HepG2 (cell line): ENCODE data around the gene SH3GLB2. TPM values are rescaled to one million over a fixed set of nuclear protein-coding genes. Genes with fewer than 3 reads are reported as not detected.

Source experiments
- ATAC-seq: fragments of 200-7000 bp; cut with Tn5 transposase; 3 replicates; pipeline ENCODE4 v1.9.1; 2020; ENCODE audit warnings: mild to moderate bottlenecking, moderate library complexity
- BruUV-seq: library from RNA; stranded (reverse); fragments of 400-500 nt; replicated peaks from 2 replicates; lab custom pipeline; 2021; lab: Mats Ljungman, UMichigan
- CTCF ChIA-PET: fragments of 300-600 bp; formaldehyde crosslinking; extraction: SDS; loops from one replicate; lab custom pipeline; 2021; ENCODE audit warnings: low total read pairs, inconsistent platforms, low intra/inter-chr PET ratio; lab: Yijun Ruan, JAX
- POLR2A ChIA-PET: fragments of 350-600 bp; sonication (Branson Sonifier 250); formaldehyde crosslinking; loops from one replicate; lab custom pipeline; 2020; ENCODE audit warnings: antibody characterized with exemption, inconsistent platforms; lab: Yijun Ruan, JAX
- DNase-seq: peaks from one replicate; pipeline ENCODE4 v3.0.0-alpha.2; 2015; ENCODE audit warnings: low spot score
- FAIRE-seq: peaks from 3 replicates; lab custom pipeline; 2011; peaks lifted over from hg19 to GRCh38; lab: Jason Lieb, UNC
- H2AFZ ChIP-seq: one replicate; pipeline ENCODE4 v1.6.1; 2011; ENCODE audit warnings: low read length, inconsistent platforms
- H3K27ac ChIP-seq: fragments of 300-600 bp; 3 replicates; pipeline ENCODE4 v1.8.0; 2011; ENCODE audit warnings: mixed run types, mild to moderate bottlenecking, mixed read lengths, low read length, inconsistent platforms; ENCODE audit not compliant: insufficient read depth; ENCODE audit errors: extremely low read length
- H3K27me3 ChIP-seq, 2 experiments: fragments of 200-600 bp in 1 of 2; 2 replicates in 1 of 2; 3 replicates in 1 of 2; pipeline versions ENCODE4 v1.6.0 to v1.8.0; 2011; ENCODE audit warnings: low read length in 2 of 2, mild to moderate bottlenecking in 2 of 2, moderate library complexity in 2 of 2, inconsistent platforms in 1 of 2; ENCODE audit not compliant: insufficient read depth in 2 of 2, control insufficient read depth in 1 of 2
- H3K36me3 ChIP-seq, 2 experiments: fragments of 200-600 bp in 1 of 2; replicated peaks in 1 of 2; 2 replicates in 1 of 2; 3 replicates in 1 of 2; pipeline versions ENCODE4 v1.5.1 to v1.8.0; 2011; ENCODE audit warnings: low read length in 2 of 2, inconsistent platforms in 1 of 2; ENCODE audit not compliant: insufficient read depth in 2 of 2, control insufficient read depth in 1 of 2
- H3K4me1 ChIP-seq: 2 replicates; pipeline ENCODE4 v1.5.1; 2012; ENCODE audit warnings: low read length, inconsistent platforms; ENCODE audit not compliant: insufficient read depth
- H3K4me2 ChIP-seq: 2 replicates; pipeline ENCODE4 v1.6.0; 2011; ENCODE audit warnings: low read depth, low read length, inconsistent platforms
- H3K4me3 ChIP-seq, 3 experiments: fragments of 200-600 bp in 1 of 3; sonication (generic), shearing (Covaris generic) in 1 of 3; replicated peaks in 1 of 3; 2 replicates each; pipeline ENCODE4 v1.5.1; 2011 to 2016; ENCODE audit warnings: low read length in 3 of 3, inconsistent platforms in 2 of 3, low read depth in 2 of 3, mild to moderate bottlenecking in 2 of 3, control low read depth in 1 of 3, mixed read lengths in 1 of 3; ENCODE audit not compliant: insufficient read depth in 1 of 3
- H3K79me2 ChIP-seq: one replicate; pipeline ENCODE4 v1.6.1; 2011; ENCODE audit warnings: low read length, inconsistent platforms; ENCODE audit not compliant: insufficient read depth
- H3K9ac ChIP-seq: 2 replicates; pipeline ENCODE4 v1.6.0; 2011; ENCODE audit warnings: mild to moderate bottlenecking, low read depth, low read length, inconsistent platforms; ENCODE audit not compliant: insufficient read depth
- H3K9me3 ChIP-seq: 2 replicates; pipeline ENCODE4 v1.5.1; 2012; ENCODE audit warnings: mild to moderate bottlenecking, low read length
- H4K20me1 ChIP-seq: 2 replicates; pipeline ENCODE4 v1.6.0; 2011; ENCODE audit warnings: inconsistent platforms, mild to moderate bottlenecking, low read length, moderate library complexity; ENCODE audit not compliant: insufficient read depth
- AGO2 ChIP-seq: fragments of 200-400 bp; formaldehyde crosslinking; optimal IDR thresholded peaks from 2 replicates; pipeline ENCODE3; 2017; ENCODE audit warnings: mild to moderate bottlenecking, low read depth, low read length, moderate library complexity
- ATF3 ChIP-seq: sonication (generic); formaldehyde crosslinking; IDR thresholded peaks from 2 replicates; pipeline ENCODE4 v1.4.0; 2020; ENCODE audit warnings: missing genetic modification reagents
- ATF4 ChIP-seq, 2 experiments: fragments of 450-650 bp in 1 of 2; sonication (generic) in 1 of 2; formaldehyde crosslinking; IDR thresholded peaks; 2 replicates each; pipeline versions ENCODE4 v1.5.0 to v1.8.0; 2020 to 2022; ENCODE audit warnings: mild to moderate bottlenecking in 1 of 2, missing genetic modification reagents in 1 of 2
- GATAD1 ChIP-seq: IDR thresholded peaks from 2 replicates; pipeline ENCODE4 v1.6.1; 2016; ENCODE audit warnings: missing genetic modification reagents, missing compliant biosample characterization
- PCBP2 ChIP-seq: fragments of 200-400 bp; formaldehyde crosslinking; optimal IDR thresholded peaks from 2 replicates; pipeline ENCODE3; 2018; ENCODE audit warnings: low read length, low read depth; ENCODE audit not compliant: poor library complexity, severe bottlenecking
- POLR2A ChIP-seq, 2 experiments: IDR thresholded peaks; 2 replicates each; pipeline ENCODE4 v1.6.1; 2011; ENCODE audit warnings: low read depth in 2 of 2, low read length in 2 of 2, mild to moderate bottlenecking in 1 of 2, moderate library complexity in 1 of 2; ENCODE audit not compliant: insufficient read depth in 1 of 2
- RBM22 ChIP-seq: fragments of 200-400 bp; formaldehyde crosslinking; optimal IDR thresholded peaks from 2 replicates; pipeline ENCODE3; 2017; ENCODE audit warnings: mild to moderate bottlenecking, low read length, moderate library complexity
- SYNCRIP ChIP-seq: fragments of 200-400 bp; formaldehyde crosslinking; IDR thresholded peaks from 2 replicates; pipeline ENCODE4 v1.6.1; 2018; ENCODE audit warnings: mild to moderate bottlenecking, low read depth, low read length; ENCODE audit not compliant: insufficient read depth
- ZNF691 ChIP-seq: sonication (generic); formaldehyde crosslinking; IDR thresholded peaks from 2 replicates; pipeline ENCODE4 v1.4.0; 2020; ENCODE audit warnings: missing genetic modification reagents, low read depth, mild to moderate bottlenecking, borderline replicate concordance
- WGBS: methylation state at CpG from one replicate; pipeline ENCODE4 v1.1.6; 2017; ENCODE audit warnings: low lambda C conversion rate; 5-methylcytosine and 5-hydroxymethylcytosine counted together
- in situ Hi-C: cut with HindIII; loops from 2 replicates; pipeline ENCODE4 v1.10.0; 2017; ENCODE audit warnings: low pct_unique_long_range_greater_than_20kb; ENCODE audit not compliant: extremely low pct_ligation_motif_present
- intact Hi-C: fragments of 100-400 bp; cut with micrococcal nuclease; formaldehyde crosslinking; loops from one replicate; pipeline ENCODE4 v1.10.0; 2022; ENCODE audit not compliant: unreplicated experiment
- polyA plus RNA-seq, 8 experiments: library from polyadenylated mRNA; depleted of rRNA in 3 of 8; stranded (reverse) in 7 of 8; unstranded in 1 of 8; fragments of >200 nt; fragmentation: Illumina TruSeq in 4 of 8; extraction: Trizol in 4 of 8; gene quantifications; 2 replicates each; pipeline versions ENCODE4 v1.2.1 to v1.2.3, GENCODE V29; 2011 to 2016; ENCODE audit warnings: low read depth in 4 of 8, missing spikeins in 1 of 8, mixed read lengths in 1 of 8; ENCODE audit not compliant: insufficient read depth in 1 of 8
- total RNA-seq, 5 experiments: library from RNA; depleted of rRNA; stranded (reverse); fragments of >200 nt; fragmentation: Illumina TruSeq; extraction: Trizol; gene quantifications; 2 replicates each; pipeline ENCODE4 v1.2.3, GENCODE V29; 2016; ENCODE audit warnings: low read depth in 1 of 5

The SH3GLB2 gene
- total and polyA plus RNA-seq, 2 of the 13 experiments (the other 11 are each of a cell fraction or from before 2014, with no cell fraction given): 24.0 to 40.6 TPM

GRCh38 chr9:129008469-129008965, 19.6 kb downstream of the SH3GLB2 start:
- POLR2A ChIA-PET: interaction anchor here (1.1 kb wide), 1 partner anchor 20 kb away, joined by 3 read pairs; the partner anchor contains the start of gene SH3GLB2
- Histone ChIP-seq H2AFZ (no peak overlapping the region), H3K9ac (no peak overlapping the region), H3K4me2 (no peak overlapping the region), H3K36me3 (peaks cover 23 to 45% of the 10 kb centered on the region in 2 experiments), H3K27ac (no peak overlapping the region), H3K79me2 (no peaks in the 10 kb centered on the region), H3K4me1 (no peaks in the 10 kb centered on the region), H3K27me3 (no peaks in the 10 kb centered on the region), H4K20me1 (no peaks in the 10 kb centered on the region), H3K9me3 (no peaks in the 10 kb centered on the region), H3K4me3 (no peak overlapping the region)
- DNase-seq (no peak), ATAC-seq (no peak), FAIRE-seq (no peak)
- intact Hi-C loops (loop anchor here (10.0 kb wide), 1 partner anchor 154 kb away; no protein-coding TSS in a partner anchor), in situ Hi-C loops (no loop called here)
- TF ChIP-seq ZNF691 (CRISPR knock-in tag): no peak
- TF ChIP-seq ATF3 (CRISPR knock-in tag): no peak
- TF ChIP-seq SYNCRIP: no peak
- peak; percentile 4 for TF ChIP-seq AGO2
- TF ChIP-seq PCBP2: no peak
- TF ChIP-seq POLR2A (IDR thresholded peaks at IDR 0.05; ENCODE audit: insufficient read depth in 1 of 2, low read depth in 2 of 2, low read length in 2 of 2): 0 out of 4 replicates have a peak, but pooled peaks of 1 of the 2 experiments have one; percentile 17
- TF ChIP-seq RBM22: peak; percentile 17
- no peak for TF ChIP-seq ATF4 (CRISPR knock-in tag; IDR thresholded peaks at IDR 0.05)
- TF ChIP-seq GATAD1: no peak
- WGBS: no CpG with 5 or more reads among the region's 6 CpGs
- CTCF ChIA-PET: no interaction called here
- no TSS peak for BruUV-seq
